Measurements from ENCODE around the gene SLC12A6.
A peak's percentile ranks its signal among the peaks of the same experiment; 100 is the strongest.
"Not testable (repeated sequence)": the region's sequence is repeated elsewhere in the genome, so short reads cannot be mapped to it uniquely, and the experiment has no call there.

SLC12A6 gene

DNA sequence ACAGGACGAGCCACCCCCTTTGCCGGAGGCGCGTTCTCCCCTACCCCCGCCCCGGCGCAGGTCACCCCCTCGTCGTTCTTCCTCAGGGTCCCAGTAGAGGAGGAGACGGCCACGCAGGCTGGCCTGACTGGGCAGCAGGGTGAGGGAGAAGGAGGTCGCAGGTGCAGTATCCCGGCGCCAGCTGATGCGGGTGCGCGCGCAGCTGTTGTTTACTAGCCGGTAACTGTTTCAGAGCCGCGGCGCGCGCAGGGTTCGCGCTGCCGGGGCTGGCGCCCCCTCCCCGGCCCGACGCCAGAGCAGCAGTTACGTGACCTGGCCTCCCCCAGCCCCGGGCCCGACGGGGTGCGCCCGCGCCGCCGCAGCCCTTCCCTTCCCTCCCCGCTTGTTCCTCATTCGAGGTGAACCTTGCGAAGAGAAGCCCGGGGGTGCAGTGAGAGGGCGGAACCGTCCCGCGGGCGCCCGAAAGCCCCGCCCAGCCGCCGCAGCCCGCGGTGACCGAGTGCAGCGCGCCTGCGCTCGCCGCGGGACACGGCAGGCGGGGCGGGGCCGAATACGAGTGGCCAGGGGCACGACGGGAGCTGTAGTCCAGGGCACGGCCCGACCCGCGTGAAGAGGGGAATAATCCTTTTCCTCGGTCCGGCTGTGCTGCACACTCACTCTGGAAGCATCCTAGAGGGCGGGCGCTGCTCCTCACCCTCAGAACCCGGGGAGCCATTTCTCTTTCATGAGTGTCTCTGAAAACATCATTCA lies at the start of gene SLC12A6:
SLC12A6 (minus strand) TSS at position 225 of the 750 bp plus-strand sequence. CDS start 1,101 bp downstream, outside the sequence.
- DNase-seq: peak; percentile 85

DNA sequence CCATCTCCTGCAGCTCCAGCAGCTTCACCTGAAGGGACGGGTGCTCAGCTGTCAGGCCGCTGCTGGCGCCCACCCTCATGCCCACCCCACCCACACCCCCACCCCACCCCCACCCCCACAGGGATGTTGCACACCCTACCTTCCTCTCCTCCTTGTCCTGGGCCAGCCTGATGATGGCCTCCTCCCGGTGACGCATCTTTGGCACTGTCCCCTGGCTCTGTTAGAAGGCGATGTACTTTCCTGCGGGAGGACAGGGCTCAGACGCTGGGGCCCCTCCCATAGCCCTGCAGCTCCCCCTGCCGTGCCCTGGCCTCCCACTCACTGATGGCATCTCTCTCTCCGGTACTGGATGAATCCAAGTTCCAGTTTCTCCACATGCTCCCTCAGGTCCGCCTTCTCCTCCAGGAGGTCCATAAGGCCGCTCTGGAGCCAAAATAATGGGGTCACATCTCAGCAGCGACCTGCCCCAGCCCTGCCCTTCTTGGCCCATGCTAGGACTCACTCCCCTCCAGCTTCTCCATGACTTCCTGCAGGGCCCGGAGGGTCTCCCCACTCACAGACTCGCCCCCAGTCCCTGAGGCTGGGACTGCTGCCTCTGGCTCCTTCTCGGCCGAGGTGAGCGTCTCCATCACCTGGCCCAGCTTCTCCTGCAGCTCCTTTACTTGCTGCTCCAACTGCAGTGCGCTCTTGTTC lies 44.4 kb upstream of the SLC12A6 start:
- not testable (repeated sequence) for DNase-seq

DNA sequence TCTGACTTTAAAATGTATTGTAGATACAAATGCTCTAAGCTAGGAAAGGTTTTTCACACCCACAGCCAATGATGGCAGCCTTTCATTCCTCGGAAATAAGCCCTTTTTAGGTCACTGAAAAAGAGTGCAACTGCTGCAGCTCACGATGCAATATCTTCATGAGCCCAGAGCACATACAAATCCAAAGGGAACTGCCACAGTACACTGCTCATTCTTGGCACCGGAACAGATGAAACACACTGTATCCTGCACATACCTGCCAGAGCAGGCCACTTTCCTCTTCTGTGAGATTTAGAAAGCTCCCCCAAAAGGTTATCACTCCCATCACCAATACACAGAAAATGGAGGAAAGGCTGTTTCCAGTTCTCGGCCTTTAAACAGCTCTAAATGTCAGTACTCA lies 42.9 kb upstream of the SLC12A6 start:
- DNase-seq: not testable (repeated sequence)

DNA sequence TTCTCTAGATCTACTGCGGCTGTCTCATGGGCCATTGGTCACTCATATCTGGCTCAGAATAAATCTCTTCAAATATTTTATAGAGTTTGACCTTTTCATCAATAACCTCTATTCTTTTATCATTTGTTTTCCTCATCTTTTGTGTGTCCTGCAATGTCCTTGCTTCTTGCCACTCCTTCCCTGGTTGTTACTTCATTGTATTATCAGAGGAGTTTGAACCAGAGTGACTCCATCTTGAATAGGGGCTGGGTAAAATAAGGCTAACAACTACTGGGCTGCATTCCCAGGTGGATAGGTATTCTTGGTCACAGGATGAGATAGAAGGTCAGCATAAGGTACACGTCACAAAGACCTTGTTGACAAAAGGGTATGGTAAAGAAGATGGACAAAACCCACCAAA lies 39.3 kb upstream of the SLC12A6 start:
- DNase-seq: no peak

DNA sequence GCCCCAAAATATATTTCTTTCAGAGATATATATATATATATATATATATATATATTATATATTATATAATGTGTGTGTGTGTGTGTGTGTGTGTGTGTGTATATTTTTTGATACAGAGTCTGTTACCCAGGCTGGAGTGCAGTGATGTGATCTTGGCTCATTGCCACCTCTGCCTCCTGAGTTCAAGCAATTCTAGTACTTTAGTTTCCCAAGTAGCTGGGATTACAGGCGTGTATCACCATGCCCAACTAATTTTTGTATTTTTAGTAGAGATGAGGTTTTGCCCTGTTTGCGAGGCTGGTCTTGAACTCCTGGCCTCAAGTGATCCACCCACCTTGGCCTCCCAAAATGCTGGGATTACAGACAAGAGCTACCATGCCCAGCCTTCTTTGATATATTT lies 38.0 kb upstream of the SLC12A6 start:
- not testable (repeated sequence) for DNase-seq

DNA sequence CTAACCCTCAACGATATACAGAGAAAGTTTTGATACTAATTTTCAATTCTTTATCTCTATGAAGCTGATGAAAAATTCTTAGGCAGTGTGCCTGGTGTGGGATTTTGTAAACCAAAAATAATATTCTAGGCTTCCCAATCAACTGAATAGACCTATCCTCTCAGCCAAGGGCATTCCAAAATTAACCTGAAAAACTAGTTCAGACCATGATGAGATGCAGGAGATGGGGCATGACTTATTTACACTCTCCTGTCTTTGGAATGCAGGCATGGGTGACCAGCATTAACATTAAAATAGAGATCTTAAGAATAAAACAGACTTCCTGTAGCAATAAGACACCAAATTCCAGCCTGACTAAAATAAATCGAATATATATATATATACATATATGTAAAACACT lies 37.2 kb upstream of the SLC12A6 start:
- DNase-seq: no peak

DNA sequence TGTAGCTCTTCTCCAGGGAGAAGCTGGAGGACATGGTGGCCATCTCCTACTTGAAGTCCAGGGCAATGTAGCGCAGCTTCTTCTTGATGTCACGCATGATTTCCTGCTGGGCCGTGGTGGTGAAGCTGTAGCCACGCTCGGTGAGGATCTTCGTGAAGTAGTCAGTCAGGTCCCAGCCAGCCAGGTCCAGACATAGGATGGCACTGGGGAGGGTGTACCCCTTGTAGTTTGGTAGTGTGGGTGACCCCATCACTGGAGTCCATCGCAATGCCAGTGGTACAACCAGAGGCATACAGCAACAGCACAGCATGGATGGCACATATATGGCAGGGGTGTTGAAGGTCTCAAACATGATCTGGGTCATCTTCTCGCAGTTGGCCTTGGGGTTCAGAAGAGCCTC lies 36.4 kb upstream of the SLC12A6 start:
- no peak for DNase-seq

DNA sequence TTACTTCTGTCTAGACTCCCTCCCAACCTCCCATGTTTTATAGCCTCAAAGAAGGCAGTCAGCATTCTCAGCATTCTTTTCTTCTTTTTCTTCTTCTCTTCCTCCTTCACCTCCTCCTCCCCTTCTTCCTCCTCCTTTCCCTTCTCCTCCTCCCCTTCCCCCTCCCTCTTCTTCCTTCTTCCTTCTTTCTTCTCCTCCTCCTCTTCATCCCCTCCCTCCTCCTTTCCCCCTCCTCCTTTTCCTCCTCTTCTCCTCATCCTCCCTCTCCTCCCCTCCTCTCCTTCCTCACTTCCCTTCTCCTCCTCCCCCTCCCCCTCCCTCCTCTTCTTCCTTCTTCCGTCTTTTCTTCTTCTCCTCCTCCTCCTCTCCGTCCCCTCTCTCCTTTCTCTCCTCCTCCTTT lies 33.1 kb upstream of the SLC12A6 start:
- no peak for DNase-seq

DNA sequence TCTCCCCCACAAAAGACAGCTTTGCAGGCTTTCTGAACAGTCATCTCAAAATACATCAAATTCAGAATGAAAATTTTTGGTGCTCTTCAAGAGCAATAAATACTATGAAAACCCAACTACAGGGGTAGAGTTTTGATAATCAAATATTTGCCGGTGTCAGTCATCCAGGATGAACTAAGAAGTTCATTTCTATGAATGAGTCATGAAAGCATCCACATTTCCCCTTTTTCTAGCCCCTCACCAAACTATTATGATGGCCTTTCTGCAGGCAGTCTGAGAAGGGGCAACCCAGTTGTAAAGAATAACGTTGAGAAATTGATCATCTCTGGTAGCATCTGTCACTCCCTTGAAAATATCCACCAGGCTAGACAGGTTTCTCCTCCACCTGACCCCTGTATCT lies 32.5 kb upstream of the SLC12A6 start:
- no peak for DNase-seq

DNA sequence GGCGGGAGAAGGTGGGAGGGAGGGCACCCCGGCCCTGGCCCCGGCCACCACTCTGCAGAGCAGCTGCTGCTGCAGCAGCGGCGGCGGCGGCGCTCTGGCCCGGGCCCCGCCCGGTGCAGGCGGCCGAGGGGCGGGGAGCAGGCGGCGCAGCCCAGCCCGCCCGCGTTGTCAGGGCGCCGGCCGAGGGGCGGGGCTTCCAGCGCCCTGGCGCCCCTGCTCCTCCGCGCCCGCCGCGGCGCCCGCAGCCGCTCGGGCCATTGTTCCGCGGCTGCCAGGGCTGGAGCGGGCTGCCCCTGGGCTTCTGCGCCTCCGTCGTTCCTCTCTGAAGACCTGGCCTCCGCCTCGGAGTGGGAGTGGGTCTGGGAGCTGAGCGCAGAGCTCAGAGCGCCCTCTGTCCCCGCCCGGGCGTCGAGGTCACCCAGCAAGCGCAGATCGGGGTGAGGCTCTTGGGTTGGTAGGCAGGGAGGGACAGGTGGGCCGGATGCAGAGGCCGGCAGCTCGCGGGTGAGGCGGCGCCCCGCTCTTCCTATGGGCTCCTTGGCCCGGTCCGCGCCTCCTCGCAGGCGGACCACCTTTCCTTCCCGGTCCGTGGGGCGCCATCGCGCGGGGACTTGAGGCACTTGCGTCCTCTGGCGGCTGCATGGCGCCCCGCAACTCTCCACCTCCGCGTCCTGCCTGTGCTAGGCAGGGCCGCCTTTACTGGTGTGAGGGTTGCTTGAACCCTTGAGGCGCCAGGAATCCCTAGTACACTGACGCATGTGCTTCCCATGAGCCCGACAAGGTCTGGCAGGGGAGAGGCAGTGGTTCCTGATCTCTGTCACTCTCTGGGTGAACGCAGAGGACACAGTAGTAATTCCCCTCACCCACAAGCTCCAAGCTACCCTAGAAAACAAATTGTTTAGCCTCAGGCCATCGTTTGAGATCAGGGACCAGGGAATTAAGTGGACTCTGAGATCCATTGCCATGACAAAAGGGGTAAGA lies 29.8 kb upstream of the SLC12A6 start, which contains the start of gene LPCAT4:
LPCAT4 (minus strand) TSS at position 96 of the 981 bp plus-strand sequence. CDS start 96 bp downstream, outside the sequence.
- DNase-seq: peak; percentile 80

DNA sequence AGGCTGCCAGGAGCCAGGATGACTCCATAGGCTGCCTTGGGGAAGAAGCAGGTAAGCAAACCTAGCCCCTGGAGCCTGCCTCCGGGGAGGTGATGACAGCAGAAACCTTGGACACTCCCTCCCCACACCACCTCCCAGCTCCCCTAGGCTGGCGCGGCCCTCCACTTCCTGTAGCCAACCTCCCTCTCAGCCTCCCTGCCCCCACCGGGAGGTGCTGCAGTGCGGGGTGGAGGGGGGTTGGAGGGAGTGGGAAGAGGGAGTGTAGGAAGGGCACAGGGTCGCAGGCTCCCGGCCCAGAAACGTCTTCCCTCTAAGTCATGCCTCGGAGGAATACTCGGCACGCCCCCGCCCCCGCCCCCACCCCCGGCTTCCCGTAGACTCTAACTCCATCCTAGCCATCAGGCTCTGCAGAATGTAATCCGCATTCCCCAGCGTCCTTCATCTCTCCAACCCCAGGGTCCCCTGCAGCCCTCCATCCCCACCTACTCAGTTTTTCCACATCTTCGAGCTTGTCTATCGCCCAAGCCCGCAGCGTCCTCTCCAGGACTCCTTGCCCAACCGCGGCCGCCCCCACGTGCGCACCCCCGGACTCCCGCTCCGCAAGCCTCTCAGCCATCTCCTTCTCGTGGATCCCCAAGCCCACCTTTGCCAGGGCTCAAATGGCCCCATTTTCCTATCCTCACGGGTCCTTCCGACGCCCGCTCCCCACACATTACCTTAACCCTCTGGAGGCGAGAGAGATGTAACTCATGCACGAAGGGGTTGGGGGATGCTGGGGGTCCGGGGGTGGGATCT lies 28.9 kb upstream of the SLC12A6 start:
- peak; percentile 74 for DNase-seq

DNA sequence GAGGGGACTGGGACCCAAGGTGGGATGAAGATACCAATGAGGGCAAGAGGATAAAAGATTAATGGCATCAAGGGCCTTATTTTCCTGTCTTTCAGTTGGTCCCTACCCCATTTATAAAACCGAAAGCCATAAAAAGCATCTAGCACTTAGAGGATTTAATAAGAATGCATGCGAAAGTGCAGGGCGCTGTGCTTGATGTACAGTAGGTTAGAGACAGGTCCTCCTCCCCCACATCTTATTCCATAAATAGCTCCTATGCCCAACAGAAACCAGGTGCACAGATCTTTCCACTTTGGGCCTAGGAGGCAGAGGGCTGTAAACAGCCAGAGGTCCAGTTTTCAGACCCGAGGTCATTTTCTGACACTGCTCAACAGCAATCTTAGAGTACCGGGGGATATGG lies 28.3 kb upstream of the SLC12A6 start:
- no peak for DNase-seq

DNA sequence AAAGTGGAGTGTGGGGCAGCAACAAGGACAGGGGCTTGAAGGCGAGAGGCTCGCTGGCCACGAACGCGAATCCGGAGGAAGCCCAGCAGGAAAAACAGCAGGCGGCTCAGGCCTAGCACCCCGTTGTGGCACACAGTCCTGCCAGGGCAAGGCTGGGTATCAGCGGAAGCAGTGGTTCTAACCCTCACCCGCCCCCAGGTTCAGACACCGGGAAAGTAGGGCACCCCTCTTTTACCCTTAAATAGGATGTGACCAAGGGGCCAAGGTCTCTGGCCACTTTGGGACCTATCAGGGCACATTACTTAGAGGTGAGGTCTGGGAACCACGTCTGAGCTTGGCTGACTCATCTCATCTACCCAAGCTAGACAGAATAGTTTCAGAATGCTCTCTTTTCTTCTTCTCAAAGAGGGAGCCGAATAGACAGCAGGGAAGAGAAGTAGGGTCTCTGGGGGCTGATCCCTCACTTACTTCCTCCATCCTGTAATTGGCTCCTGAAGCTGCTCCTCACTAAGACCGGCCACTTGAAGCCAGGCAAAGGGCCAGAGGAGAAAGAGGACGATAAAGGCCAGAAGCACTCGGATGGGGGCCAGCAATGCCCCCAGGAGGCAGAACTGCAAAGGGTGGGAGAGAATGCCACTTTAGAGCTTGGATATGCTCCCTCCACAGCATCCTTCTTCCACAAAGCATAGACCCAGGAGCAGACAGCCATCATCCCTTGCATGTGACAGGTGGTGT lies 27.7 kb upstream of the SLC12A6 start:
- DNase-seq: no peak

DNA sequence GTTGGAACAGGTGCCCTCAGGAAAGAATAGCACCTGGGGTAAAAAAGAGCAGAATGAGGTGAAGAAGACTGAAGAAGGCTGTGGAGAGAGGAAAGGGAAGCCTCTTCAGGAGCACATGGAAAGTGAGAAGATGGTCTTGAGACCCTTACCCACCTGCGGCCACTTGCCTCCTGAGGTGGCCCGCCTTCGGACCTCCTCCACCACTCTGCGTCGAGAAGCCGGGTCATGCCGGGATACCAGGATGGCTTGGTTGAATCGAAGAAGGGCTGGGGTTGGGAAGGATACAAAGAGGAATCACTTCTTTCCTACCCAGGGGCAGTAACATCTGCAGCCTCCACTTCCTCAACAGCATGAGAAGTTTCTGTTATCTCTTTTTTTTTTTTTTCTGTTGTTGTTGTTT lies 26.5 kb upstream of the SLC12A6 start:
- DNase-seq: no peak

DNA sequence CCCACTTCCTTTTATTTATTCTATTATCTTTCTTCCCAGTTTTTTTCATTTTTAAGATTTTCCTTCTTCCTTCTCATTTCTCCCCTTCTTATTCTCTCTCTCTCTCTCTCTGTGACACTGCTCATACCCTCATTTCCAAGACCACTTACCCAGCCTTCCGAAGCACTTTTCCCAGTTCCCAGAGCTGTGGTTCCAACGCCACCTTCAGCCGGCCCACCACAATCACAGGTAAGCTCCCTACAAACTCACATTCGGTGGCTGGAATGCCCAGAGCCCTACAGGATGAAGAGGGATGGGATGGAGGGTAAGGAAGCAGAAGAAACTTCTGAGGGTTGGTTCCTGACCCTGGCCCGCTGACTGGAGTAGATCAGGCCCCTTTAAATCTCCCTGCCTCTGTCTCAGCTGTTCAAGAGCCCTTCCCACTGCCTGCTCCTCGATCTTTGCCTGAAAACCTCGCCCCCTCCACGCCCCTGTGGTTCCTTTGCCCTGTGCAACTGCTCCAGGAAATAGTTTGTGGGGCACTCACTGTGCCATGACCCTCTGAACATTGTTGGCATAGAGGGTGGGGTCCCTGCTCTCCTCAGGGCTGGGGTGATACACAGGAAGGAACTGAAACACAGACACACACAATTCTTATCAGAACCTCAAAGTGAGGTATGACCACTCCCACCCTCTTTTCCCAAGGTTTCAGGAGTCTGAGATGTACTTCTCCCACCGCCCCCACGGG lies 24.6 kb upstream of the SLC12A6 start:
- DNase-seq: no peak

DNA sequence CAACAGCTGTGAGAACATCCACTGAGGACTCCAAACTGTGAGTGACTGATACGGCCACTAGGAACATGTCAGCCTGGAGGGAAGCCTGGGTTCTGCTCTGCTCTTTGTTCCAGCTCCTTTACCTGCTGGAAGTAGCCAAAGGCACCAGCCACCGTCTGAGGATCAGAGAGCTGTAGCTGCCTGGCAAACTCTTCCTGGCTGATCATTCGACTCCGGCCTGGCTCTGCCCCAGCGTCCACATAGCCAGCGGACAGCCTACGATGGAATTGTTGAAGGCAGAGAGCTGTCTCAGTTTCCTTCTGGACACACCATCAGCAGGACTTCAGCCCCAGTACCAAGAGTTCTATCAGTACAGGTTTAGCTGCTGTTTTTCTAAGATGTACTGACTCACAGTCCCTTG lies 23.7 kb upstream of the SLC12A6 start:
- DNase-seq: no peak

DNA sequence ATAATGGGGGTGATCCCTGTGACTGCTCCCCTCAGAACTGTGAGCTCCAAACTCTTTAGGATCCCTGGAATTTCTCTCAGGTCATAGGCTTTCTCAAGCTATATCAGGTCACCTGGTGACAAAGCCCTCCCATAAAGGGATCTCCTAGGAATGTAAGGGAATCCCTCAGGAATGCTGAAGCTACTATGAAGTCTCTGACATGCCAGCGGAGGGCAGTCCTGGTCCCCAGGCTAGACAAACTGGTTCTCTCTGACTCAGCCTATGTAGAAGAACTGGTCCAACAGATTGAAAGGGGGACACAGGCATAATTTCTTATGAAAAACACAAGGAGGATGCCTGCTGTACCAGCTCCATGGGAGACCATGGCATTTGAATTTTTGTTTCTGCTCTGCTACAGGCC lies 22.7 kb upstream of the SLC12A6 start:
- DNase-seq: no peak

DNA sequence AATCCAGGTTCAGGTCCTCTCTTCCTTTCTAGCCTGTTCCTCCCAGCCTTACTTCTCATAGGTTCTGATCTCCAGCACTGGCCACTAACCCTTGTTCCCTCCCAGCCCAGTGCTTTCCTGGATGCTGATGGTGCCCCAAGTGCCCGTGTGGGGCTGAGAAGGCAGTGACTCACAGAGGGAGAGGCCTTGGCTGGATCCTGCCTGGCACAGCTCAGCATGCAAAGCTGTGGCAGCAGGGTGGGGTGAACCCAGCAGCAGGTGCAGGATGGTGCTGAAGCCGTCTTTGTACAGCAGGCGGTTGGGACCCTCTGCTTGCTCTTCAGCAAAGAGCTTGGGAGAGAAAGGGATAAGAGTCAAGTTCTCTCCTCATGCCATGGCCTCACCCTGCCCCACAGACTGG lies 21.8 kb upstream of the SLC12A6 start:
- no peak for DNase-seq

DNA sequence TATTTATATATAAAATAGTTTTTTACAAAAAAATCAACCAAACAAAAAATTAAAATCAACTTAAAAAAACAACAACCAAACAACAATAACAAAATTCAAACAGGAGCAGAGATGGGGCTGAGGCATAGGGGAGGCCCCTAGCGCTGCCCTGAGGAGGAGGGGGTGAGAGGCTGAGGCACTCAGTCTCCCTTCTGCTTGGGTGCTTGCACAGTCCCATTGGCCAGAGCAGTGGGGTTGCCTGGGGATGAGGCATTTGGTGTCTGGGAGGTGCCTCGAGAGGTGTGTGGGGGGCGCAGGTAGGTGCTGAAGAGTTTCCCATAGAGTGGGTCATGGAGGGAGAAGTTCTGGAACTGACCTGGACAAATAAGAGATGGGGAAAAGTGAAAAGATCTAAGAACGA lies 21.4 kb upstream of the SLC12A6 start:
- DNase-seq: no peak

DNA sequence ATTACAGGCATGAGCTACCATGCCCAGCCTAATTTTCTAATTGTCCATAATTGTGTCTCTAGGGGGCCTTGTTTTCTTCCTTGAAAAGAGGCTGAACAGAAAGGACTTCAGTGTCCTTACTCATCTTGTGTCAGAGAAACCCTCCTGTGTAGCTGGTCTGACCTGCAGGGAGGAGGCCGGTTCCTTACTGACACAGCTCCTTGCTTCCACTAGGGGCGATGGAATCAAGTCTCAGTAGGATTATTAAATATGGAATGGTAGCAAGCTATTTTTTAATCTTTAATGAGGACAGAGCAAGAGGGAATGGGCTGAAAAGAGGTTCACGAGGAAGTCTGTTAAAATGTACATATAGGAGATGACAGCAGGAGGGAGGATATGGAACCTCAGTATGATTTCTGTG lies 20.8 kb upstream of the SLC12A6 start:
- no peak for DNase-seq

DNA sequence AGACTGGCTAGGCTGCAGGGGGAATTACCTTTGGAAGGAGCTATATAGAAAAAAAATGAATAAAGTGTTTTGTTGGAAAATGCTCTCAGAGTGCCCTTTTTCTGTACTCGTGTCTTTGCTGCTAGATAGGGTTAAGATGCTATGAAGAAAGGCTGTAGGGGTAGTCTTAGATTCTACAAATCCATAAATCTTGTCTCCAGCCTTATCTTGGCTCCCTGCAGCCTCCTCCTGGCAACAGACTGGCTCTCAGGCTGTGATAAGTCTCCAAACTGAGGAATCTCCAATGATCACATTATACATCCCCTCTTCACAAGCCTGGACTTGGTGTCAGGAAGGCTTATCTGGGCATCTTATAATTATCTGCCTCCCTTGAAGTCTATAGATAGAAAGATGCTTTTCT lies 20.1 kb upstream of the SLC12A6 start:
- no peak for DNase-seq
